H1 (cell line): Measurements from ENCODE around the gene CLIC3. TPM values are rescaled to one million over a fixed set of nuclear protein-coding genes. Genes with fewer than 3 reads are reported as not detected.
A peak's percentile ranks its signal among the peaks of the same experiment; 100 is the strongest.

Source experiments
- CTCF ChIA-PET: fragments of 300-600 bp; sonication (Branson Sonifier 250); formaldehyde crosslinking; loops from one replicate; lab custom pipeline; 2021; ENCODE audit not compliant: partially characterized antibody; lab: Charles Lee
- POLR2A ChIA-PET: fragments of 300-600 bp; sonication (Branson Sonifier 250); formaldehyde crosslinking; loops from one replicate; lab custom pipeline; 2021; ENCODE audit warnings: inconsistent platforms; ENCODE audit not compliant: partially characterized antibody; lab: Charles Lee
- DNase-seq, 2 experiments: peaks; one replicate each; pipeline versions ENCODE4 v3.0.0 to v3.0.0-alpha.2; 2010 to 2022; ENCODE audit warnings: low spot score in 2 of 2, low read depth in 1 of 2, mixed read lengths in 1 of 2
- FAIRE-seq: peaks from 2 replicates; lab custom pipeline; 2011; peaks lifted over from hg19 to GRCh38; lab: Jason Lieb, UNC
- H2AFZ ChIP-seq: 2 replicates; pipeline ENCODE4 v1.8.1; 2012; ENCODE audit warnings: low read length, inconsistent platforms
- H2AK5ac ChIP-seq: 2 replicates; pipeline ENCODE4 v1.6.1; 2013; ENCODE audit warnings: low read depth, low read length
- H2BK120ac ChIP-seq: replicated peaks from 2 replicates; pipeline ENCODE3; 2013; ENCODE audit warnings: low read depth, low read length, inconsistent platforms
- H2BK12ac ChIP-seq: 2 replicates; pipeline ENCODE4 v1.6.1; 2013; ENCODE audit warnings: low read depth, low read length
- H2BK15ac ChIP-seq: 2 replicates; pipeline ENCODE4 v1.6.1; 2013; ENCODE audit warnings: low read length
- H2BK20ac ChIP-seq: 2 replicates; pipeline ENCODE4 v1.6.1; 2013; ENCODE audit warnings: low read length
- H2BK5ac ChIP-seq: 2 replicates; pipeline ENCODE4 v1.6.1; 2013; ENCODE audit warnings: low read depth, low read length
- H3K14ac ChIP-seq: 2 replicates; pipeline ENCODE4 v1.6.1; 2013; ENCODE audit warnings: inconsistent platforms; ENCODE audit not compliant: insufficient read length
- H3K18ac ChIP-seq: 2 replicates; pipeline ENCODE4 v1.6.1; 2013; ENCODE audit warnings: low read length; ENCODE audit errors: extremely low read depth
- H3K23ac ChIP-seq: 2 replicates; pipeline ENCODE4 v1.6.1; 2013; ENCODE audit warnings: inconsistent platforms; ENCODE audit not compliant: insufficient read length
- H3K23me2 ChIP-seq: 2 replicates; pipeline ENCODE4 v1.6.1; 2013; ENCODE audit warnings: low read depth, low read length
- H3K27ac ChIP-seq: 2 replicates; pipeline ENCODE4 v1.6.1; 2011; ENCODE audit warnings: low read depth, low read length, inconsistent platforms
- H3K27me3 ChIP-seq, 4 experiments: replicated peaks in 1 of 4; 1 replicate in 1 of 4; 2 replicates in 3 of 4; pipeline versions ENCODE4 v1.6.1 to v1.8.1; 2011 to 2013; ENCODE audit warnings: low read length in 3 of 4, mild to moderate bottlenecking in 3 of 4, inconsistent platforms in 2 of 4, mixed read lengths in 2 of 4, moderate library complexity in 1 of 4; ENCODE audit not compliant: control insufficient read depth in 3 of 4, insufficient read depth in 3 of 4; ENCODE audit errors: extremely low read depth in 1 of 4
- H3K36me3 ChIP-seq, 4 experiments: 2 replicates each; pipeline versions ENCODE4 v1.6.1 to v1.8.1; 2011 to 2013; ENCODE audit warnings: mild to moderate bottlenecking in 4 of 4, low read length in 3 of 4, moderate library complexity in 2 of 4, control low read depth in 1 of 4, inconsistent platforms in 1 of 4; ENCODE audit not compliant: insufficient read depth in 4 of 4, control insufficient read depth in 2 of 4
- H3K4ac ChIP-seq: replicated peaks from 2 replicates; pipeline ENCODE3; 2013; ENCODE audit warnings: low read length, low read depth, mixed read lengths, inconsistent platforms; ENCODE audit not compliant: insufficient read length
- H3K4me1 ChIP-seq, 4 experiments: replicated peaks in 1 of 4; 1 replicate in 1 of 4; 2 replicates in 3 of 4; pipeline versions ENCODE4 v1.6.1 to v1.8.1; 2011 to 2013; ENCODE audit warnings: low read length in 3 of 4, inconsistent platforms in 2 of 4, mixed read lengths in 1 of 4; ENCODE audit not compliant: insufficient read depth in 4 of 4, control insufficient read depth in 3 of 4
- H3K4me2 ChIP-seq, 2 experiments: 2 replicates each; pipeline versions ENCODE4 v1.6.1 to v1.8.1; 2011 to 2013; ENCODE audit warnings: low read depth in 2 of 2, low read length in 2 of 2, control low read depth in 1 of 2, inconsistent platforms in 1 of 2, mild to moderate bottlenecking in 1 of 2; ENCODE audit not compliant: insufficient read depth in 1 of 2
- H3K4me3 ChIP-seq, 4 experiments: fragments of 200-600, 300-600 bp in 1 of 4; sonication (generic), shearing (Covaris generic), sonication (Bioruptor Twin) in 1 of 4; 2 replicates each; pipeline versions ENCODE4 v1.5.1 to v1.8.1; 2011 to 2016; ENCODE audit warnings: low read length in 4 of 4, low read depth in 3 of 4, control low read depth in 2 of 4, inconsistent platforms in 2 of 4, mild to moderate bottlenecking in 2 of 4, mixed read lengths in 1 of 4, moderate library complexity in 1 of 4; ENCODE audit not compliant: insufficient read depth in 2 of 4; ENCODE audit errors: extremely low read depth in 1 of 4
- H3K56ac ChIP-seq: replicated peaks from 2 replicates; pipeline ENCODE3; 2013; ENCODE audit warnings: low read depth, mild to moderate bottlenecking, mixed read lengths, low read length, inconsistent platforms; ENCODE audit not compliant: insufficient read length
- H3K79me1 ChIP-seq: 2 replicates; pipeline ENCODE4 v1.6.1; 2013; ENCODE audit warnings: low read depth, low read length, control low read depth
- H3K79me2 ChIP-seq, 2 experiments: 2 replicates each; pipeline versions ENCODE4 v1.6.1 to v1.8.1; 2012 to 2013; ENCODE audit warnings: low read length in 2 of 2, mild to moderate bottlenecking in 2 of 2, inconsistent platforms in 1 of 2; ENCODE audit not compliant: insufficient read depth in 2 of 2, control insufficient read depth in 1 of 2
- H3K9ac ChIP-seq, 4 experiments: replicated peaks in 1 of 4; 1 replicate in 1 of 4; 2 replicates in 3 of 4; pipeline versions ENCODE4 v1.6.1 to v1.8.1; 2011 to 2013; ENCODE audit warnings: low read depth in 3 of 4, low read length in 3 of 4, control low read depth in 2 of 4, mild to moderate bottlenecking in 2 of 4, moderate library complexity in 2 of 4, inconsistent platforms in 1 of 4; ENCODE audit errors: extremely low read depth in 1 of 4
- H3K9me3 ChIP-seq, 2 experiments: 2 replicates each; pipeline versions ENCODE4 v1.6.1 to v1.8.1; 2012 to 2013; ENCODE audit warnings: mild to moderate bottlenecking in 2 of 2, moderate library complexity in 2 of 2, control low read depth in 1 of 2, inconsistent platforms in 1 of 2, low read depth in 1 of 2, low read length in 1 of 2, mixed read lengths in 1 of 2; ENCODE audit not compliant: insufficient read depth in 2 of 2
- H4K20me1 ChIP-seq, 2 experiments: replicated peaks in 1 of 2; 2 replicates each; pipeline versions ENCODE3 to v1.8.1; 2011 to 2013; ENCODE audit warnings: inconsistent platforms in 2 of 2, low read length in 2 of 2, mild to moderate bottlenecking in 1 of 2; ENCODE audit not compliant: insufficient read depth in 2 of 2, control insufficient read depth in 1 of 2
- H4K5ac ChIP-seq: 2 replicates; pipeline ENCODE4 v1.6.1; 2013; ENCODE audit warnings: low read length, low read depth, mixed read lengths, inconsistent platforms; ENCODE audit not compliant: insufficient read length
- H4K8ac ChIP-seq: 2 replicates; pipeline ENCODE4 v1.8.0; 2013; ENCODE audit warnings: mild to moderate bottlenecking, moderate library complexity, low read length, inconsistent platforms; ENCODE audit not compliant: insufficient read depth; ENCODE audit errors: extremely low read depth
- H4K91ac ChIP-seq: replicated peaks from 2 replicates; pipeline ENCODE3; 2013; ENCODE audit warnings: low read length, mixed read lengths, inconsistent platforms; ENCODE audit not compliant: insufficient read length
- BACH1 ChIP-seq: IDR thresholded peaks from 2 replicates; pipeline ENCODE4 v1.6.1; 2012; ENCODE audit warnings: low read length, improper control_type of control experiment
- CBX5 ChIP-seq: fragments of 300-800, 300-1000 bp; sonication (generic); IDR thresholded peaks from 2 replicates; pipeline ENCODE4 v1.7.1; 2016; ENCODE audit warnings: antibody characterized with exemption, low read length, low read depth
- CHD2 ChIP-seq: IDR thresholded peaks from 2 replicates; pipeline ENCODE4 v1.6.1; 2012; ENCODE audit warnings: low read length, improper control_type of control experiment
- EGR1 ChIP-seq: IDR thresholded peaks from 2 replicates; pipeline ENCODE4 v1.6.1; 2011; ENCODE audit warnings: low read depth, low read length, borderline replicate concordance
- GTF2F1 ChIP-seq: IDR thresholded peaks from 2 replicates; pipeline ENCODE4 v1.6.1; 2012; ENCODE audit warnings: low read depth, low read length, improper control_type of control experiment, borderline replicate concordance
- HDAC6 ChIP-seq: IDR thresholded peaks from one replicate; pipeline ENCODE4 v1.7.1; 2012; ENCODE audit warnings: low read depth, mild to moderate bottlenecking, inconsistent platforms, low read length, moderate library complexity
- KDM4A ChIP-seq: IDR thresholded peaks from one replicate; pipeline ENCODE4 v1.7.1; 2012; ENCODE audit warnings: low read depth, mild to moderate bottlenecking, moderate library complexity, low read length, inconsistent platforms; ENCODE audit not compliant: severe bottlenecking
- RFX5 ChIP-seq: IDR thresholded peaks from 2 replicates; pipeline ENCODE4 v1.6.1; 2011; ENCODE audit warnings: low read depth, low read length, improper control_type of control experiment, borderline replicate concordance
- SIN3A ChIP-seq, 2 experiments: IDR thresholded peaks in 1 of 2; conservative IDR thresholded peaks in 1 of 2; 2 replicates each; pipeline ENCODE4 v1.6.1; 2011 to 2012; ENCODE audit warnings: low read length in 2 of 2, improper control_type of control experiment in 1 of 2, low read depth in 1 of 2, mild to moderate bottlenecking in 1 of 2
- SIX5 ChIP-seq: IDR thresholded peaks from 2 replicates; pipeline ENCODE4 v1.6.1; 2011; ENCODE audit warnings: mild to moderate bottlenecking, low read depth, low read length
- SRF ChIP-seq: IDR thresholded peaks from 2 replicates; pipeline ENCODE4 v1.6.1; 2011; ENCODE audit warnings: mild to moderate bottlenecking, low read depth, low read length, moderate library complexity
- SUZ12 ChIP-seq: fragments of 200-600 bp; sonication (generic); IDR thresholded peaks from 2 replicates; pipeline ENCODE4 v1.6.1; 2012; ENCODE audit warnings: mild to moderate bottlenecking, inconsistent platforms, low read length, moderate library complexity, mixed read lengths
- TBP ChIP-seq: IDR thresholded peaks from 2 replicates; pipeline ENCODE4 v1.6.1; 2011; ENCODE audit warnings: low read depth, low read length, improper control_type of control experiment
- WGBS, 2 experiments: shearing (Covaris generic) in 1 of 2; methylation state at CpG; one replicate each; pipeline versions ENCODE4 v1.1.6 to v1.1.7; 2013 to 2015; ENCODE audit warnings: low lambda C conversion rate in 2 of 2, mixed read lengths in 2 of 2, inconsistent platforms in 1 of 2, low coverage in 1 of 2, missing lambda C conversion rate in 1 of 2; ENCODE audit not compliant: insufficient replicate concordance in 2 of 2, insufficient coverage in 1 of 2, insufficient read length in 1 of 2; ENCODE audit errors: extremely low coverage in 1 of 2, missing lambda C conversion rate in 1 of 2; 5-methylcytosine and 5-hydroxymethylcytosine counted together
- polyA plus RNA-seq, 7 experiments: library from polyadenylated mRNA; depleted of rRNA in 3 of 7; stranded (reverse) in 5 of 7; unstranded in 2 of 7; fragments of >200 nt in 5 of 7; fragments of 200-250 nt in 2 of 7; gene quantifications; 1 replicate in 5 of 7; 2 replicates in 1 of 7; 4 replicates in 1 of 7; pipeline versions ENCODE4 v1.2.1 to v1.2.3, GENCODE V29; 2011 to 2013; ENCODE audit warnings: missing spikeins in 2 of 7, mixed read lengths in 2 of 7
- total RNA-seq: library from RNA; stranded (reverse); fragmentation: NEBNext Ultra II Directional; extraction: Animal tissue kit (Norgen Biotek cat#: 25700); gene quantifications from 2 replicates; pipeline ENCODE4 v1.2.1, GENCODE V29; 2021

CLIC3 gene
- total and polyA plus RNA-seq, 2 of the 8 experiments (the other 6 are each of a cell fraction or from before 2014, with no cell fraction given): 0.12 TPM; not detected in 1

GRCh38 chr9:136983167-136983566, 13.2 kb downstream of the CLIC3 start:
- H2BK5ac ChIP-seq: no peak overlapping the region
- H3K79me1 ChIP-seq: no peaks in the 10 kb centered on the region
- no peak overlapping the region for H3K18ac ChIP-seq
- peaks cover 13 to 38% (median 35%) of the 10 kb centered on the region in 4 experiments for H3K27me3 ChIP-seq
- no peak overlapping the region for H3K4me3 ChIP-seq
- H2BK12ac ChIP-seq: no peak overlapping the region
- H2BK120ac ChIP-seq: no peak overlapping the region
- no peaks in the 10 kb centered on the region for H3K9me3 ChIP-seq
- no peak overlapping the region for H2BK15ac ChIP-seq
- DNase-seq (no peak), FAIRE-seq (no peak)
- no peak overlapping the region for H4K8ac ChIP-seq
- H3K23ac ChIP-seq: no peak overlapping the region
- ChIA-PET POLR2A (no interaction called here), CTCF (no interaction called here)
- peaks cover 0 to 6% (median 4%) of the 10 kb centered on the region in 4 experiments; a peak in 4 of 7 replicates for H3K4me1 ChIP-seq
- H2AFZ ChIP-seq: no peak overlapping the region
- H3K4ac ChIP-seq: no peak overlapping the region
- H4K20me1 ChIP-seq: peaks cover 0 to 1% of the 10 kb centered on the region in 2 experiments
- TF ChIP-seq RFX5 (no peak), GTF2F1 (no peak), CHD2 (no peak), TBP (no peak), SRF (no peak), CBX5 (no peak), SIN3A (conservative IDR thresholded peaks at IDR 0.05 in 1 of 2, IDR thresholded peaks at IDR 0.05 in 1 of 2; ENCODE audit: low read depth in 1 of 2, low read length in 2 of 2) (no peak), SUZ12 (no peak), HDAC6 (no peak), SIX5 (no peak), EGR1 (no peak), BACH1 (no peak), KDM4A (no peak)
- no peak overlapping the region for H3K56ac ChIP-seq
- H3K79me2 ChIP-seq: no peaks in the 10 kb centered on the region
- H4K5ac ChIP-seq: no peak overlapping the region
- H2BK20ac ChIP-seq: no peak overlapping the region
- H4K91ac ChIP-seq: no peak overlapping the region
- H3K27ac ChIP-seq: no peak overlapping the region
- H3K23me2 ChIP-seq: peaks cover 13% of the 10 kb centered on the region; the same call in 1 of the 2 replicates
- WGBS, 2 experiments: 95% methylated on average over 9 of the region's 9 CpGs; no CpG with 5 or more reads in 1 of the 2 experiments
- H3K36me3 ChIP-seq: no peaks in the 10 kb centered on the region
- H3K14ac ChIP-seq: no peak overlapping the region
- no peak overlapping the region for H3K9ac ChIP-seq
- 0 out of 2 replicates have a peak overlapping the region, but pooled peaks have one; percentile 53 for H2AK5ac ChIP-seq
- H3K4me2 ChIP-seq: no peak overlapping the region
